PC-9 (cell line): ENCODE results near the gene RCAN1. TPM values are rescaled to one million over a fixed set of nuclear protein-coding genes. Genes with fewer than 3 reads are reported as not detected.

ENCODE experiments used
- BruUV-seq: library from RNA; stranded (reverse); fragments of 400-500 nt; replicated peaks from 2 replicates; lab custom pipeline; 2021; lab: Mats Ljungman, UMichigan
- CTCF ChIA-PET: fragments of 300-600 bp; sonication (Branson Sonifier 250); formaldehyde crosslinking; loops from one replicate; lab custom pipeline; 2022; ENCODE audit warnings: antibody characterized with exemption; lab: Charles Lee
- POLR2A ChIA-PET: fragments of 300-600 bp; sonication (Branson Sonifier 250); formaldehyde crosslinking; loops from one replicate; lab custom pipeline; 2022; ENCODE audit warnings: antibody characterized with exemption; ENCODE audit not compliant: unreplicated experiment; lab: Charles Lee
- DNase-seq, 2 experiments: peaks; one replicate each; pipeline versions ENCODE4 v3.0.0 to v3.0.0-alpha.2; 2015 to 2022; ENCODE audit warnings: mixed read lengths in 1 of 2
- H2AFZ ChIP-seq: fragments of 200-600 bp; sonication (generic); 2 replicates; pipeline ENCODE4 v1.8.1; 2017; ENCODE audit warnings: antibody characterized with exemption
- H3F3A ChIP-seq: fragments of 200-600 bp; sonication (generic); 2 replicates; pipeline ENCODE4 v1.8.1; 2017; ENCODE audit warnings: antibody characterized with exemption, mild to moderate bottlenecking, low read depth; ENCODE audit not compliant: insufficient read depth
- H3K27ac ChIP-seq: fragments of 200-600 bp; sonication (generic); 2 replicates; pipeline ENCODE4 v1.6.1; 2016; ENCODE audit warnings: mixed run types
- H3K27me3 ChIP-seq: fragments of 200-600 bp; sonication (generic); 2 replicates; pipeline ENCODE4 v1.6.1; 2016; ENCODE audit warnings: low read depth, mixed run types; ENCODE audit not compliant: insufficient read depth
- H3K36me3 ChIP-seq: fragments of 200-600 bp; sonication (generic); 2 replicates; pipeline ENCODE4 v1.6.1; 2016; ENCODE audit warnings: low read depth, mixed run types
- H3K4me1 ChIP-seq: fragments of 200-600 bp; sonication (generic); replicated peaks from 2 replicates; pipeline ENCODE4 v1.6.1; 2016; ENCODE audit warnings: mixed run types; ENCODE audit not compliant: insufficient read depth
- H3K4me2 ChIP-seq: fragments of 200-600 bp; sonication (generic); 2 replicates; pipeline ENCODE4 v1.6.1; 2017; ENCODE audit warnings: mixed run types
- H3K4me3 ChIP-seq: fragments of 200-600 bp; sonication (generic); 2 replicates; pipeline ENCODE4 v1.6.1; 2016; ENCODE audit warnings: mixed run types
- H3K79me2 ChIP-seq: fragments of 200-600 bp; sonication (generic); 2 replicates; pipeline ENCODE4 v1.6.1; 2017; ENCODE audit warnings: low read depth, mixed run types
- H3K9me2 ChIP-seq: fragments of 200-600 bp; sonication (generic); 2 replicates; pipeline ENCODE4 v1.8.1; 2017; ENCODE audit warnings: mild to moderate bottlenecking; ENCODE audit not compliant: insufficient read depth
- H3K9me3 ChIP-seq: fragments of 200-600 bp; sonication (generic); 2 replicates; pipeline ENCODE4 v1.8.1; 2016; ENCODE audit warnings: low read depth; ENCODE audit not compliant: insufficient read depth
- H4K20me1 ChIP-seq: fragments of 200-600 bp; sonication (generic); 2 replicates; pipeline ENCODE4 v1.8.1; 2017; ENCODE audit not compliant: insufficient read depth
- CTCF ChIP-seq: fragments of 200-600 bp; sonication (generic); conservative IDR thresholded peaks from 2 replicates; pipeline ENCODE4 v1.6.1; 2017; ENCODE audit warnings: mixed run types, antibody characterized with exemption, mild to moderate bottlenecking, moderate library complexity
- EZH2 ChIP-seq: fragments of 200-600 bp; sonication (generic); IDR thresholded peaks from 2 replicates; pipeline ENCODE4 v1.8.0; 2017; ENCODE audit warnings: antibody characterized with exemption, low read depth
- intact Hi-C: fragments of 100-400 bp; cut with micrococcal nuclease; formaldehyde crosslinking; loops from one replicate; pipeline ENCODE4 v1.10.0; 2022; ENCODE audit not compliant: unreplicated experiment
- total RNA-seq: library from RNA; stranded (reverse); gene quantifications from 2 replicates; pipeline ENCODE4 v1.2.3, GENCODE V29; 2021

RCAN1 gene
- total RNA-seq, 1 experiment from 2014 or later, result 7.2 TPM

- Histone ChIP-seq H3K79me2 (no peaks in the 10 kb centered on the region), H2AFZ (no peak overlapping the region), H3K4me1 (peaks cover 11% of the 10 kb centered on the region), H4K20me1 (no peaks in the 10 kb centered on the region), H3K4me2 (no peak overlapping the region), H3K9me3 (no peaks in the 10 kb centered on the region), H3K9me2 (no peaks in the 10 kb centered on the region), H3K27ac (no peak overlapping the region), H3K36me3 (no peaks in the 10 kb centered on the region), H3F3A (no peaks in the 10 kb centered on the region), H3K4me3 (no peak overlapping the region), H3K27me3 (no peaks in the 10 kb centered on the region)
- intact Hi-C loops, result no loop called here
- TF ChIP-seq EZH2 (no peak), CTCF (no peak)
- CTCF ChIA-PET, result no interaction called here
- POLR2A ChIA-PET, result no interaction called here
- no peak for DNase-seq
- BruUV-seq, result no TSS peak
Observed at GRCh38 chr21:34604556-34604955, 10.4 kb downstream of the RCAN1 start.

GRCh38 chr21:34603710-34604057 is 11.2 kb downstream of the RCAN1 start:
- CTCF ChIA-PET, result interaction anchor here (0.7 to 1.2 kb wide), 2 partner anchors 78 to 93 kb away, joined by 3 to 7 read pairs; no protein-coding TSS in a partner anchor
- Histone ChIP-seq H4K20me1 (no peaks in the 10 kb centered on the region), H3K79me2 (no peaks in the 10 kb centered on the region), H3K4me2 (no peak overlapping the region), H2AFZ (no peak overlapping the region), H3K9me2 (no peaks in the 10 kb centered on the region), H3F3A (peaks cover 3% of the 10 kb centered on the region), H3K9me3 (no peaks in the 10 kb centered on the region), H3K27me3 (no peaks in the 10 kb centered on the region), H3K36me3 (no peaks in the 10 kb centered on the region), H3K4me3 (no peak overlapping the region), H3K4me1 (peaks cover 20% of the 10 kb centered on the region), H3K27ac (no peak overlapping the region)
- BruUV-seq, result no TSS peak
- no peak for TF ChIP-seq CTCF
- TF ChIP-seq EZH2, result no peak
- intact Hi-C loops, result loop anchor here (1.0 to 2.0 kb wide), 2 partner anchors 59 to 93 kb away; no protein-coding TSS in a partner anchor
- no peak for DNase-seq
- POLR2A ChIA-PET, result no interaction called here

GRCh38 chr21:34603002-34603709 is 11.8 kb downstream of the RCAN1 start:
- H3K79me2 ChIP-seq, result peaks cover 3% of the 10 kb centered on the region; the same call in 1 of the 2 replicates
- POLR2A ChIA-PET, result no interaction called here
- peaks cover 25% of the 10 kb centered on the region for H3K4me1 ChIP-seq
- peak in 1 of 2 experiments; percentile 71 for DNase-seq
- no peaks in the 10 kb centered on the region for H3K9me2 ChIP-seq
- H3K27ac ChIP-seq, result no peak overlapping the region
- peaks cover 6% of the 10 kb centered on the region for H3F3A ChIP-seq
- H2AFZ ChIP-seq, result no peak overlapping the region
- H3K27me3 ChIP-seq, result no peaks in the 10 kb centered on the region
- no peak for TF ChIP-seq EZH2
- TF ChIP-seq CTCF, result peak; percentile 71
- no TSS peak for BruUV-seq
- no peak overlapping the region for H3K4me2 ChIP-seq
- H4K20me1 ChIP-seq, result no peaks in the 10 kb centered on the region
- H3K4me3 ChIP-seq, result no peak overlapping the region
- H3K9me3 ChIP-seq, result no peaks in the 10 kb centered on the region
- CTCF ChIA-PET, result interaction anchor here (0.7 to 1.2 kb wide), 2 partner anchors 77 to 92 kb away, joined by 3 to 7 read pairs; no protein-coding TSS in a partner anchor
- H3K36me3 ChIP-seq, result no peaks in the 10 kb centered on the region
- intact Hi-C loops, result loop anchor here (1.0 to 2.0 kb wide), 2 partner anchors 58 to 93 kb away; no protein-coding TSS in a partner anchor
